HPDE6-E6E7 (cell line): Measurements from ENCODE around the gene ZCCHC7.
"Not testable (repeated sequence)": the region's sequence is repeated elsewhere in the genome, so short reads cannot be mapped to it uniquely, and the experiment has no call there.

Source experiments
- DNase-seq: peaks from one replicate; pipeline ENCODE4 v3.0.0; 2011; ENCODE audit warnings: missing footprints; ENCODE audit errors: extremely low spot score

The ZCCHC7 gene

GRCh38 chr9:37251452-37251851 is 131.1 kb downstream of the ZCCHC7 start:
- DNase-seq: no peak

- no peak for DNase-seq
These were observed 133.1 kb downstream of the ZCCHC7 start for GRCh38 chr9:37253377-37253937.

- DNase-seq: no peak
These were observed 134.8 kb downstream of the ZCCHC7 start for GRCh38 chr9:37255187-37255586.

GRCh38 chr9:37255944-37256862 is 135.8 kb downstream of the ZCCHC7 start:
- no peak for DNase-seq

- DNase-seq: no peak
These were observed 139.6 kb downstream of the ZCCHC7 start for GRCh38 chr9:37259951-37260350.

- no peak for DNase-seq
These were observed 142.0 kb downstream of the ZCCHC7 start for GRCh38 chr9:37262410-37262809.

- DNase-seq: no peak
These were observed 144.2 kb downstream of the ZCCHC7 start for GRCh38 chr9:37264539-37264938.

GRCh38 chr9:37266630-37267029 is 146.3 kb downstream of the ZCCHC7 start:
- DNase-seq: no peak

GRCh38 chr9:37269221-37269620 is 148.8 kb downstream of the ZCCHC7 start:
- no peak for DNase-seq

- DNase-seq: no peak
These were observed 151.3 kb downstream of the ZCCHC7 start for GRCh38 chr9:37271679-37272078.

GRCh38 chr9:37273595-37273994 is 153.2 kb downstream of the ZCCHC7 start:
- DNase-seq: no peak

GRCh38 chr9:37281541-37281940 is 161.2 kb downstream of the ZCCHC7 start:
- no peak for DNase-seq

- no peak for DNase-seq
These were observed 163.5 kb downstream of the ZCCHC7 start for GRCh38 chr9:37283730-37284325.

- DNase-seq: no peak
These were observed 164.3 kb downstream of the ZCCHC7 start for GRCh38 chr9:37284636-37285035.

GRCh38 chr9:37286530-37287175 is 166.3 kb downstream of the ZCCHC7 start:
- DNase-seq: no peak

GRCh38 chr9:37287317-37287716 is 166.9 kb downstream of the ZCCHC7 start:
- DNase-seq: no peak

- no peak for DNase-seq
These were observed 169.3 kb downstream of the ZCCHC7 start for GRCh38 chr9:37289631-37290030.

GRCh38 chr9:37290366-37290939 is 170.1 kb downstream of the ZCCHC7 start:
- no peak for DNase-seq

GRCh38 chr9:37290940-37291485 is 170.6 kb downstream of the ZCCHC7 start:
- peak; percentile 44 for DNase-seq

GRCh38 chr9:37291612-37292238 is 171.4 kb downstream of the ZCCHC7 start:
- not testable (repeated sequence) for DNase-seq

GRCh38 chr9:37292896-37293295 is 172.5 kb downstream of the ZCCHC7 start:
- no peak for DNase-seq
